Endodermal cell (in vitro differentiated cells): ENCODE results near the gene EFTUD2. TPM values are rescaled to one million over a fixed set of nuclear protein-coding genes. Genes with fewer than 3 reads are reported as not detected.

ENCODE experiments used
- DNase-seq: peaks from one replicate; pipeline ENCODE4 v3.0.0-alpha.2; 2017
- H3K27ac ChIP-seq: 2 replicates; pipeline ENCODE4 v1.5.1; 2013; ENCODE audit warnings: mild to moderate bottlenecking, low read depth, low read length, moderate library complexity
- H3K27me3 ChIP-seq: 2 replicates; pipeline ENCODE4 v1.6.1; 2013; ENCODE audit warnings: mild to moderate bottlenecking, low read length, moderate library complexity; ENCODE audit not compliant: insufficient read depth, control insufficient read depth, poor library complexity, severe bottlenecking
- H3K36me3 ChIP-seq: 2 replicates; pipeline ENCODE4 v1.7.0; 2013; ENCODE audit warnings: mild to moderate bottlenecking, low read length, moderate library complexity; ENCODE audit not compliant: control insufficient read depth, insufficient read depth
- H3K4me1 ChIP-seq: one replicate; pipeline ENCODE4 v1.7.0; 2013; ENCODE audit warnings: low read length; ENCODE audit not compliant: control insufficient read depth, insufficient read depth
- H3K4me3 ChIP-seq: 2 replicates; pipeline ENCODE4 v1.5.1; 2013; ENCODE audit warnings: mild to moderate bottlenecking, low read length, moderate library complexity
- H3K9ac ChIP-seq: 2 replicates; pipeline ENCODE4 v1.6.1; 2013; ENCODE audit warnings: mild to moderate bottlenecking, low read length, moderate library complexity; ENCODE audit not compliant: poor library complexity, severe bottlenecking; ENCODE audit errors: extremely low read depth
- H3K9me3 ChIP-seq: 2 replicates; pipeline ENCODE4 v1.6.1; 2013; ENCODE audit warnings: mild to moderate bottlenecking, low read length, moderate library complexity; ENCODE audit not compliant: control insufficient read depth
- H3K27ac Mint-ChIP-seq: 2 replicates; pipeline ENCODE4 v1.8.0; 2020; ENCODE audit warnings: mixed read lengths
- H3K27me3 Mint-ChIP-seq: 2 replicates; pipeline ENCODE4 v1.8.0; 2021; ENCODE audit warnings: mild to moderate bottlenecking, mixed read lengths; ENCODE audit not compliant: insufficient read depth
- H3K36me3 Mint-ChIP-seq: 2 replicates; pipeline ENCODE4 v1.8.0; 2020; ENCODE audit warnings: low read depth, mixed read lengths
- H3K4me1 Mint-ChIP-seq: 2 replicates; pipeline ENCODE4 v1.8.0; 2020; ENCODE audit warnings: mixed read lengths
- H3K4me3 Mint-ChIP-seq: 2 replicates; pipeline ENCODE4 v1.8.0; 2020; ENCODE audit warnings: mild to moderate bottlenecking, moderate library complexity, mixed read lengths
- H3K9me3 Mint-ChIP-seq: 2 replicates; pipeline ENCODE4 v1.8.0; 2020; ENCODE audit warnings: mild to moderate bottlenecking, mixed read lengths
- CTCF ChIP-seq: fragments of 200-600 bp; sonication (generic); conservative IDR thresholded peaks from 2 replicates; pipeline ENCODE4 v1.5.0; 2021; ENCODE audit warnings: antibody characterized with exemption, mild to moderate bottlenecking
- WGBS, 2 experiments: methylation state at CpG; one replicate each; pipeline versions ENCODE4 v1.1.5 to v1.1.7; 2013; ENCODE audit warnings: missing lambda C conversion rate in 2 of 2, mixed read lengths in 1 of 2; ENCODE audit not compliant: insufficient coverage in 1 of 2, insufficient read length in 1 of 2; 5-methylcytosine and 5-hydroxymethylcytosine counted together
- total RNA-seq, 2 donors: library from RNA; stranded (reverse); fragmentation: NEBNext Ultra II Directional in 1 of 2; extraction: Animal tissue kit (Norgen Biotek cat#: 25700) in 1 of 2; gene quantifications; 2 replicates in 1 of 2; 3 replicates in 1 of 2; pipeline ENCODE4 v1.2.1, GENCODE V29; 2021

EFTUD2 gene
- total RNA-seq, 2 donors from 2014 or later = 145 to 171 TPM

- WGBS, 2 experiments = 86 to 93% methylated on average over 2 to 5 of the region's 5 CpGs
- no peak for TF ChIP-seq CTCF
- H3K4me3 Mint-ChIP-seq = no peak overlapping the region
- Histone ChIP-seq H3K27me3 (no peaks in the 10 kb centered on the region), H3K4me1 (no peaks in the 10 kb centered on the region), H3K27ac (no peak overlapping the region), H3K9me3 (no peaks in the 10 kb centered on the region), H3K4me3 (no peak overlapping the region), H3K9ac (no peak overlapping the region), H3K36me3 (peaks cover 83% of the 10 kb centered on the region)
- no peaks in the 10 kb centered on the region for H3K4me1 Mint-ChIP-seq
- H3K27me3 Mint-ChIP-seq = no peaks in the 10 kb centered on the region
- H3K36me3 Mint-ChIP-seq = peaks cover 83% of the 10 kb centered on the region
- H3K27ac Mint-ChIP-seq = no peak overlapping the region
- DNase-seq = no peak
- no peaks in the 10 kb centered on the region for H3K9me3 Mint-ChIP-seq
Measured at GRCh38 chr17:44854192-44854591, 45.1 kb downstream of the EFTUD2 start.

GRCh38 chr17:44850612-44851011, 48.6 kb downstream of the EFTUD2 start:
- DNase-seq = no peak
- no peaks in the 10 kb centered on the region for H3K4me1 ChIP-seq
- H3K4me3 ChIP-seq = no peak overlapping the region
- TF ChIP-seq CTCF = no peak
- H3K36me3 Mint-ChIP-seq = peaks cover 55% of the 10 kb centered on the region
- H3K4me1 Mint-ChIP-seq = peaks cover 6% of the 10 kb centered on the region
- no peak overlapping the region for H3K27ac ChIP-seq
- H3K27ac Mint-ChIP-seq = no peak overlapping the region
- H3K36me3 ChIP-seq = peaks cover 48% of the 10 kb centered on the region
- no peaks in the 10 kb centered on the region for H3K9me3 ChIP-seq
- H3K9ac ChIP-seq = no peak overlapping the region
- 93 to 100% methylated on average over 3 to 5 of the region's 5 CpGs for WGBS, 2 experiments
- H3K4me3 Mint-ChIP-seq = no peak overlapping the region
- H3K27me3 ChIP-seq = no peaks in the 10 kb centered on the region
- H3K9me3 Mint-ChIP-seq = no peaks in the 10 kb centered on the region
- H3K27me3 Mint-ChIP-seq = no peaks in the 10 kb centered on the region

DNA sequence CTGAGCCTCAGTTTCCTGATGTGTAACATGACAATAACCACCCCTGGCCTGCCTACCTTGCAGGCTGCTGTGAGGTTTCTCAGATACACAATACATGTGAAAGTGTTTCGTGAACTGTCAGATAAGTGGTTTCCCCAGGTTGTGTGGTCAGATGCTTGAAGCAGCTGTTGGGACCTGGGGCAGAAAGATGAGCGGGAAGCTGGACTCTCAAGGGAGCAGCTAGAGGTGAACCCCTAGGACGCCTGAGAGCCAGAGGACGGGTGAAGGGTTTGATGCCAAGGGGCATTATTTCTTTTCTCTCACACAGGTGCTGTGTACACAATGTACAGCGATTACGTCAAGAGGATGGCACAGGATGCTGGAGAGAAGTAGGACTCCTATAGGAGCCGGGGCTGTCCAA, 49.2 kb downstream of the EFTUD2 start:
- Histone ChIP-seq H3K36me3 (peaks cover 42% of the 10 kb centered on the region), H3K27ac (no peak overlapping the region), H3K27me3 (no peaks in the 10 kb centered on the region), H3K9me3 (no peaks in the 10 kb centered on the region), H3K4me1 (no peaks in the 10 kb centered on the region), H3K4me3 (no peak overlapping the region), H3K9ac (no peak overlapping the region)
- no peaks in the 10 kb centered on the region for H3K9me3 Mint-ChIP-seq
- H3K36me3 Mint-ChIP-seq = peaks cover 51% of the 10 kb centered on the region
- 87 to 96% methylated on average over 3 to 7 of the region's 7 CpGs for WGBS, 2 experiments
- no peaks in the 10 kb centered on the region for H3K27me3 Mint-ChIP-seq
- no peak overlapping the region for H3K4me3 Mint-ChIP-seq
- DNase-seq = no peak
- H3K27ac Mint-ChIP-seq = no peak overlapping the region
- no peak for TF ChIP-seq CTCF
- H3K4me1 Mint-ChIP-seq = peaks cover 6% of the 10 kb centered on the region
